ENCODE measurements around the gene LPAR2. TPM values are rescaled to one million over a fixed set of nuclear protein-coding genes. Genes with fewer than 3 reads are reported as not detected.

LPAR2 gene
- total and polyA plus RNA-seq, 2 donors (not counting 3 experiments of a cell fraction or from before 2014, with no cell fraction given): 4.7 to 5.0 TPM

DNA sequence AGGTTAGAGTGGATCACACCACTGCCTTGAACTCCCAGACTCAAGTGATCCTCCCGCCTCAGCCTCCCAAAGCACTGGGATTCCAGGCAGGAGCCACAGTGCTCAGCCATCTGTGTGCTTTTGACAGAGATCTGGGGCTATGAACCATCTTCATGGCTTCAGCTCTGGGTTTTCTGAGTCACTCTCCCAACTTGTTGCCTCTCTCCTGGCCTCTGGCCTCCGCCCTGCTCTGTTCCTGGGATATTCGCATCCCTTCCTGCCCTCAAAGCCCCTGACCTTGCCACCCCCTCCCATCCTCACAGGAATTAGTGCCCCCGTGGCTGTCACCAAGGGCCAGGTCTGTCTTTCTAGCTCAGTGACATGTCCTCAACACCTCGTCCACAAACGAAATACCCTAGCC, 21.1 kb upstream of the LPAR2 start:
- FAIRE-seq (no peak), DNase-seq (ENCODE audit: low read depth, low spot score) (no peak)
- no peaks in the 10 kb centered on the region for H4K20me1 ChIP-seq (replicated peaks; ENCODE audit: control insufficient read depth, extremely low read depth, insufficient read depth, low read length)
- POLR2A ChIA-PET: no interaction called here
- no peaks in the 10 kb centered on the region for H3K4me1 ChIP-seq (ENCODE audit: control insufficient read depth, extremely low read depth, insufficient read depth, low read length)
- H2AFZ ChIP-seq (ENCODE audit: low read depth, low read length): no peak overlapping the region
- no peak overlapping the region for H3K9ac ChIP-seq (replicated peaks; ENCODE audit: extremely low read depth, insufficient read depth, low read length)
- no peak overlapping the region for H3K4me3 ChIP-seq (replicated peaks in 1 of 3; ENCODE audit: insufficient read depth in 1 of 3, low read depth in 1 of 3, low read length in 3 of 3)
- H3K4me2 ChIP-seq (ENCODE audit: insufficient read depth, low read length): no peak overlapping the region
- no peaks in the 10 kb centered on the region for H3K9me3 ChIP-seq (replicated peaks; ENCODE audit: control insufficient read depth, insufficient read depth, low read length)
- TF ChIP-seq JUN (IDR thresholded peaks at IDR 0.05; ENCODE audit: borderline replicate concordance, insufficient read depth, insufficient read length, low read depth) (no peak), POLR2AphosphoS5 (IDR thresholded peaks at IDR 0.05; ENCODE audit: insufficient read depth, low read depth, low read length) (no peak), EZH2 (IDR thresholded peaks at IDR 0.05; ENCODE audit: borderline replicate concordance, low read depth, low read length, severe bottlenecking) (no peak), FOS (IDR thresholded peaks at IDR 0.05; ENCODE audit: borderline replicate concordance, insufficient read depth, low read length) (no peak), POLR2A (IDR thresholded peaks at IDR 0.05; ENCODE audit: low read depth, low read length) (no peak), GATA2 (IDR thresholded peaks at IDR 0.05; ENCODE audit: insufficient read depth, insufficient read length, low read depth, low read length) (no peak), MYC (IDR thresholded peaks at IDR 0.05; ENCODE audit: low read depth, low read length) (no peak)
- TF ChIP-seq, protein P1, sequence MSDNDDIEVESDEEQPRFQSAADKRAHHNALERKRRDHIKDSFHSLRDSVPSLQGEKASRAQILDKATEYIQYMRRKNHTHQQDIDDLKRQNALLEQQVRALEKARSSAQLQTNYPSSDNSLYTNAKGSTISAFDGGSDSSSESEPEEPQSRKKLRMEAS (IDR thresholded peaks at IDR 0.05; ENCODE audit: insufficient read depth, insufficient read length): no peak
- TF ChIP-seq, protein P2, sequence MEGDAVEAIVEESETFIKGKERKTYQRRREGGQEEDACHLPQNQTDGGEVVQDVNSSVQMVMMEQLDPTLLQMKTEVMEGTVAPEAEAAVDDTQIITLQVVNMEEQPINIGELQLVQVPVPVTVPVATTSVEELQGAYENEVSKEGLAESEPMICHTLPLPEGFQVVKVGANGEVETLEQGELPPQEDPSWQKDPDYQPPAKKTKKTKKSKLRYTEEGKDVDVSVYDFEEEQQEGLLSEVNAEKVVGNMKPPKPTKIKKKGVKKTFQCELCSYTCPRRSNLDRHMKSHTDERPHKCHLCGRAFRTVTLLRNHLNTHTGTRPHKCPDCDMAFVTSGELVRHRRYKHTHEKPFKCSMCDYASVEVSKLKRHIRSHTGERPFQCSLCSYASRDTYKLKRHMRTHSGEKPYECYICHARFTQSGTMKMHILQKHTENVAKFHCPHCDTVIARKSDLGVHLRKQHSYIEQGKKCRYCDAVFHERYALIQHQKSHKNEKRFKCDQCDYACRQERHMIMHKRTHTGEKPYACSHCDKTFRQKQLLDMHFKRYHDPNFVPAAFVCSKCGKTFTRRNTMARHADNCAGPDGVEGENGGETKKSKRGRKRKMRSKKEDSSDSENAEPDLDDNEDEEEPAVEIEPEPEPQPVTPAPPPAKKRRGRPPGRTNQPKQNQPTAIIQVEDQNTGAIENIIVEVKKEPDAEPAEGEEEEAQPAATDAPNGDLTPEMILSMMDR (IDR thresholded peaks at IDR 0.05; ENCODE audit: extremely low read depth in 1 of 2, insufficient read depth in 1 of 2, low read depth in 1 of 2, low read length in 2 of 2): no peak
- H3K9me1 ChIP-seq (replicated peaks; ENCODE audit: control insufficient read depth, extremely low read depth, insufficient read depth, low read length): no peaks in the 10 kb centered on the region
- H3K27me3 ChIP-seq (ENCODE audit: control insufficient read depth in 2 of 2, insufficient read depth in 2 of 2, low read length in 2 of 2): no peaks in the 10 kb centered on the region
- CTCF ChIA-PET: interaction anchor here (2.1 kb wide), 1 partner anchor 117 kb away, joined by 5 read pairs; no protein-coding TSS in a partner anchor
- intact Hi-C loops (cut with micrococcal nuclease): no loop called here
- peaks cover 2 to 65% of the 10 kb centered on the region in 2 experiments for H3K36me3 ChIP-seq (ENCODE audit: control insufficient read depth in 2 of 2, extremely low read depth in 1 of 2, insufficient read depth in 2 of 2, low read length in 2 of 2)
- H3K79me2 ChIP-seq (ENCODE audit: control insufficient read depth, insufficient read depth, low read length): no peaks in the 10 kb centered on the region
- no peak overlapping the region for H3K27ac ChIP-seq (ENCODE audit: insufficient read depth, low read depth, low read length)
- dilution Hi-C loops (cut with MboI; ENCODE audit: extremely low pct_ligation_motif_present, low sequenced_read_pairs): no loop called here
- BruUV-seq (replicated peaks): no TSS peak

Measured in endothelial cell of umbilical vein (primary cell).